ENCODE results near the gene PPP1CA.
A peak's percentile ranks its signal among the peaks of the same experiment; 100 is the strongest.

The PPP1CA gene

GRCh38 chr11:67397536-67397935, 4.1 kb downstream of the PPP1CA start:
- no peaks in the 10 kb centered on the region for H3K9me3 ChIP-seq (ENCODE audit: control extremely low read depth in 1 of 5, control insufficient read depth in 4 of 5, insufficient read depth in 2 of 5, low read depth in 1 of 5, low read length in 4 of 5)
- WGBS (ENCODE audit: insufficient coverage), result 86% methylated on average over 6 of the region's 6 CpGs
- peak overlapping the region in 1 of 2 experiments; percentile 61 for H3K27ac ChIP-seq (ENCODE audit: insufficient read depth in 1 of 2, low read depth in 1 of 2, low read length in 2 of 2, poor library complexity in 1 of 2, severe bottlenecking in 2 of 2)
- H3K27me3 ChIP-seq (replicated peaks in 2 of 5; ENCODE audit: control insufficient read depth in 4 of 5, insufficient read depth in 5 of 5, low read length in 4 of 5), result no peaks in the 10 kb centered on the region
- peaks cover 5 to 66% (median 41%) of the 10 kb centered on the region in 4 experiments for H3K36me3 ChIP-seq (ENCODE audit: control insufficient read depth in 4 of 4, insufficient read depth in 4 of 4, low read length in 3 of 4)
- ChIA-PET CTCF (interaction anchor here (1.0 to 1.7 kb wide), 2 partner anchors 16 to 39 kb away, joined by 3 to 5 read pairs; no protein-coding TSS in a partner anchor), POLR2A (interaction anchor here (1.2 kb wide), 1 partner anchor 39 kb away, joined by 3 read pairs; no protein-coding TSS in a partner anchor)
- peak overlapping the region in 2 of 7 experiments; percentile 23 to 26 for H3K4me3 ChIP-seq (ENCODE audit: control insufficient read depth in 1 of 7, extremely low read depth in 1 of 7, insufficient read depth in 4 of 7, low read depth in 2 of 7, low read length in 6 of 7)
- DNase-seq, result peak in 1 of 3 donors; percentile 33
- peaks cover 4 to 70% (median 47%) of the 10 kb centered on the region in 4 experiments for H3K4me1 ChIP-seq (ENCODE audit: control extremely low read depth in 1 of 4, control insufficient read depth in 4 of 4, insufficient read depth in 4 of 4, low read length in 3 of 4)

DNA sequence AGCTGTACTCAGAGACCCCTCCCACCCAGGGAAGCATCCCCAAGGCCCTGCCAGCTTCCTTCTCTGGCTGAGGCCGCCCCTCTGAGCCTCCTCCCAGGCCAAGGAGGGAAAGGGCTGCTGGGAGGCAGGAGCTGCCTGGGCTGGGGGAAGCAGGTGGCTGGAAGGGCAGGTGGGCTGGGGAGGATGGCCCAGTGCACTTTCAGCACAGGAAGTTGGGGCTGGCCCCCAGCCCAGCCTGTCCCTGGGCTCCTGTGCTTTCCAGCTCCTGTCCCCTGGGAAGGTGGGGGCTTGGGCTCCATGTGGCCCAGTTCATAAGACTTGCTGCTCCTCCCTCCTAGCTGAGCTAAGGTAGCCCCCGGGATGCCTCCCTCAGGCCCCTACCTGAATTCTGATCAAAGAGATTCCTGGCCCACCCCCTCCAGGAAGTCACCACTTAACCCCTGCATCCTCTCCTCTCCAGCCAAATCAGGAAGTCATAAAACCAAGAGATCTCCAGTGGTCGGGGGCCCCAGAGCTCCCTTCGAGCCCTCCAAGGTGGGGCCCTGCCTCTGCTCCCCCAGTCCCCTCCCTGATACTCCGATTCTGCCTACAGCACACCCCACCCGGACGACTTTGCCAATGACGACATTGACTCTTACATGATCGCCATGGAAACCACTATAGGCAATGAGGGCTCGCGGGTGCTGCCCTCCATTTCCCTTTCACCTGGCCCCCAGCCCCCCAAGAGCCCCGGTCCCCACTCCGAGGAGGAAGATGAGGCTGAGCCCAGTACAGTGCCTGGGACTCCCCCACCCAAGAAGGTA, 4.9 kb downstream of the PPP1CA start:
- 4% methylated on average over 6 of the region's 13 CpGs for WGBS (ENCODE audit: insufficient coverage)
- Histone ChIP-seq H3K36me3 (ENCODE audit: control insufficient read depth in 4 of 4, insufficient read depth in 4 of 4, low read length in 3 of 4) (peaks cover 5 to 66% (median 41%) of the 10 kb centered on the region in 4 experiments), H3K27me3 (replicated peaks in 2 of 5; ENCODE audit: control insufficient read depth in 4 of 5, insufficient read depth in 5 of 5, low read length in 4 of 5) (no peaks in the 10 kb centered on the region), H3K9me3 (ENCODE audit: control extremely low read depth in 1 of 5, control insufficient read depth in 4 of 5, insufficient read depth in 2 of 5, low read depth in 1 of 5, low read length in 4 of 5) (no peaks in the 10 kb centered on the region), H3K4me1 (ENCODE audit: control extremely low read depth in 1 of 4, control insufficient read depth in 4 of 4, insufficient read depth in 4 of 4, low read length in 3 of 4) (peaks cover 0 to 67% (median 46%) of the 10 kb centered on the region in 4 experiments), H3K27ac (ENCODE audit: insufficient read depth in 1 of 2, low read depth in 1 of 2, low read length in 2 of 2, poor library complexity in 1 of 2, severe bottlenecking in 2 of 2) (peak overlapping the region in 1 of 2 experiments; percentile 61), H3K4me3 (ENCODE audit: control insufficient read depth in 1 of 7, extremely low read depth in 1 of 7, insufficient read depth in 4 of 7, low read depth in 2 of 7, low read length in 6 of 7) (peak overlapping the region in 4 of 7 experiments; percentile 6 to 53 (median 32))
- ChIA-PET CTCF (interaction anchor here (0.8 to 1.7 kb wide), 9 partner anchors 10 to 68 kb away, joined by 3 to 6 read pairs (median 3); partner anchors contain the start of gene CLCF1), POLR2A (interaction anchor here (0.9 to 1.2 kb wide), 2 partner anchors 23 to 40 kb away, joined by 3 to 4 read pairs; no protein-coding TSS in a partner anchor)
- DNase-seq, result peak in 2 of 3 donors; percentile 58 to 61

DNA sequence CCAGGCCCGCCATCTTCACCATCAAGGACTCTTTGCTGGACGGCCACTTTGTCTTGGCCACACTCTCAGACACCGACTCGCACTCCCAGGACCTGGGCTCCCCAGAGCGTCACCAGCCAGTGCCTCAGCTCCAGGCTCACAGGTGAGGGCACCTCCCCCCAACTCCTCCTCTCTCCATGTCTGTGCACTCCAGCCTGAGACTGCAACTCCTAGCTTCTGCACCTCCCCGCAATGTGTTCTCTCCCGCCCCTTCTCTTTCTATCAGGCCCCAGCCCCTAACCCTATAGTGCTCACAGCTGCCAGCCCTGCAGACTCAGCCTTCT, 5.4 kb downstream of the PPP1CA start:
- Histone ChIP-seq H3K4me3 (ENCODE audit: control insufficient read depth in 1 of 7, extremely low read depth in 1 of 7, insufficient read depth in 4 of 7, low read depth in 2 of 7, low read length in 6 of 7) (peak overlapping the region in 1 of 7 experiments; percentile 53), H3K27ac (ENCODE audit: insufficient read depth in 1 of 2, low read depth in 1 of 2, low read length in 2 of 2, poor library complexity in 1 of 2, severe bottlenecking in 2 of 2) (no peak overlapping the region), H3K36me3 (ENCODE audit: control insufficient read depth in 4 of 4, insufficient read depth in 4 of 4, low read length in 3 of 4) (peaks cover 5 to 66% (median 41%) of the 10 kb centered on the region in 4 experiments), H3K4me1 (ENCODE audit: control extremely low read depth in 1 of 4, control insufficient read depth in 4 of 4, insufficient read depth in 4 of 4, low read length in 3 of 4) (peaks cover 0 to 70% (median 49%) of the 10 kb centered on the region in 4 experiments), H3K27me3 (replicated peaks in 2 of 5; ENCODE audit: control insufficient read depth in 4 of 5, insufficient read depth in 5 of 5, low read length in 4 of 5) (no peaks in the 10 kb centered on the region), H3K9me3 (ENCODE audit: control extremely low read depth in 1 of 5, control insufficient read depth in 4 of 5, insufficient read depth in 2 of 5, low read depth in 1 of 5, low read length in 4 of 5) (no peaks in the 10 kb centered on the region)
- ChIA-PET CTCF (interaction anchor here (0.8 to 1.7 kb wide), 8 partner anchors 10 to 69 kb away, joined by 3 to 6 read pairs (median 3); partner anchors contain the start of gene CLCF1), POLR2A (interaction anchor here (0.9 kb wide), 1 partner anchor 24 kb away, joined by 4 read pairs; no protein-coding TSS in a partner anchor)
- no peak for DNase-seq
- WGBS (ENCODE audit: insufficient coverage), result 98% methylated on average over 6 of the region's 7 CpGs

DNA sequence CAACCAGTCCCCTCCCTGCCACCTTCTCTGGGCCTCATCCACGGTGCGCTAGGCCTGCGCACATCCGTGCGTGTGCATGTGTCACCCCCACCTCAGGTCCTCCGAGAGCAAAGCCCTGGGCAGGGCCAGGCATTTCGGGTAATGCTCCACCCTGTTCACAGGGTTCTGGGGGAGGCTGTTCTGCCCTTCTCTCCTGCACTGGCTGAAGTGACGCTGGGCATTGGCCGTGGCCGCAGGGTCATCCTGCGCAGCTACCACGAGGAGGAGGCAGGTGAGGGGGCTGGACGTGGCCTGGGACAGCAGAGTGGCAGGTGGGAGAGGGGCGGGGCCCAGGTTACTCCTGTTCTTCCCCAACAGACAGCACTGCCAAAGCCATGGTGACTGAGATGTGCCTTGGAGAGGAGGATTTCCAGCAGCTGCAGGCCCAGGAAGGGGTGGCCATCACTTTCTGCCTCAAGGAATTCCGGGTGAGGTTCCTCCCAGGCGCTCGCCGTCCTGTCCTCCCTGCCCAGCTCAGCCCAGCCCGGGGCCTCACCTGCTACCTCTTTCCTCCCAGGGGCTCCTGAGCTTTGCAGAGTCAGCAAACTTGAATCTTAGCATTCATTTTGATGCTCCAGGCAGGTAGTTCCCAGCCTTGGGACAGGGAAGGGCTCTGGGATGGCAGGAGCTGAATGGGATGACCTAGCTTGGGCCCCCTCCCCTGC, 6.0 kb downstream of the PPP1CA start:
- WGBS (ENCODE audit: insufficient coverage), result 98% methylated on average over 16 of the region's 19 CpGs
- Histone ChIP-seq H3K4me1 (ENCODE audit: control extremely low read depth in 1 of 4, control insufficient read depth in 4 of 4, insufficient read depth in 4 of 4, low read length in 3 of 4) (peaks cover 1 to 70% (median 49%) of the 10 kb centered on the region in 4 experiments), H3K9me3 (ENCODE audit: control extremely low read depth in 1 of 5, control insufficient read depth in 4 of 5, insufficient read depth in 2 of 5, low read depth in 1 of 5, low read length in 4 of 5) (no peaks in the 10 kb centered on the region), H3K27ac (ENCODE audit: insufficient read depth in 1 of 2, low read depth in 1 of 2, low read length in 2 of 2, poor library complexity in 1 of 2, severe bottlenecking in 2 of 2) (no peak overlapping the region), H3K4me3 (ENCODE audit: control insufficient read depth in 1 of 7, extremely low read depth in 1 of 7, insufficient read depth in 4 of 7, low read depth in 2 of 7, low read length in 6 of 7) (no peak overlapping the region), H3K27me3 (replicated peaks in 2 of 5; ENCODE audit: control insufficient read depth in 4 of 5, insufficient read depth in 5 of 5, low read length in 4 of 5) (no peaks in the 10 kb centered on the region), H3K36me3 (ENCODE audit: control insufficient read depth in 4 of 4, insufficient read depth in 4 of 4, low read length in 3 of 4) (peaks cover 5 to 66% (median 41%) of the 10 kb centered on the region in 4 experiments)
- no peak for DNase-seq
- CTCF ChIA-PET, result interaction anchor here (0.8 to 1.7 kb wide), 7 partner anchors 9 to 69 kb away, joined by 3 to 6 read pairs (median 3); no protein-coding TSS in a partner anchor
- POLR2A ChIA-PET, result no interaction called here

DNA sequence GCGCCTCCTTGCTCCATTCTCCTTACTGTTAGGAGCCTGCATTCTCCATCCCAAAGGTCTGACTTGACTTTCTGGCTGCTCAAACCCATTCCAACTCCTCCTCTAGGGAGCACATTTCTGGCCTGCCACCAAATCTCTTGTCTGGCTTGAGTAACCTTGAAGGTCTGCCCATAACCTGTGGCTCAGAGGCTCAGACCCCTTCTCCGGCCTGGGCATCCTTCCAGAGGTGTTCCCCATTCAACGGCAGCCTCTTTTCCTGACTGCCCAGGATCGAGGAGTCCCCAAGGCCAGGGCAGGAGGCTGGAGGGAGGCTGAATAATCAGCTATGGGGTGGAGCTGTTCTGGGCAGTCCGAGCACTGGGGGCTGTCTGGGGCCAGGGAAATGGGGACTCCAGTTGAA, 7.7 kb downstream of the PPP1CA start:
- H3K36me3 ChIP-seq (ENCODE audit: control insufficient read depth in 4 of 4, insufficient read depth in 4 of 4, low read length in 3 of 4), result peaks cover 3 to 52% (median 29%) of the 10 kb centered on the region in 4 experiments
- no peak overlapping the region for H3K4me3 ChIP-seq (ENCODE audit: control insufficient read depth in 1 of 7, extremely low read depth in 1 of 7, insufficient read depth in 4 of 7, low read depth in 2 of 7, low read length in 6 of 7)
- H3K27me3 ChIP-seq (replicated peaks in 2 of 5; ENCODE audit: control insufficient read depth in 4 of 5, insufficient read depth in 5 of 5, low read length in 4 of 5), result no peaks in the 10 kb centered on the region
- H3K4me1 ChIP-seq (ENCODE audit: control extremely low read depth in 1 of 4, control insufficient read depth in 4 of 4, insufficient read depth in 4 of 4, low read length in 3 of 4), result peaks cover 3 to 64% (median 39%) of the 10 kb centered on the region in 4 experiments
- H3K27ac ChIP-seq (ENCODE audit: insufficient read depth in 1 of 2, low read depth in 1 of 2, low read length in 2 of 2, poor library complexity in 1 of 2, severe bottlenecking in 2 of 2), result no peak overlapping the region
- CTCF ChIA-PET, result interaction anchor here (1.3 to 25.8 kb wide), 2 partner anchors 11 to 36 kb away, joined by 5 to 892 read pairs; partner anchors contain the start of gene POLD4
- 98% methylated on average over 5 of the region's 5 CpGs for WGBS (ENCODE audit: insufficient coverage)
- POLR2A ChIA-PET, result interaction anchor here (0.6 kb wide), 1 partner anchor 11 kb away, joined by 5 read pairs; no protein-coding TSS in a partner anchor
- no peak for DNase-seq
- H3K9me3 ChIP-seq (ENCODE audit: control extremely low read depth in 1 of 5, control insufficient read depth in 4 of 5, insufficient read depth in 2 of 5, low read depth in 1 of 5, low read length in 4 of 5), result no peaks in the 10 kb centered on the region

DNA sequence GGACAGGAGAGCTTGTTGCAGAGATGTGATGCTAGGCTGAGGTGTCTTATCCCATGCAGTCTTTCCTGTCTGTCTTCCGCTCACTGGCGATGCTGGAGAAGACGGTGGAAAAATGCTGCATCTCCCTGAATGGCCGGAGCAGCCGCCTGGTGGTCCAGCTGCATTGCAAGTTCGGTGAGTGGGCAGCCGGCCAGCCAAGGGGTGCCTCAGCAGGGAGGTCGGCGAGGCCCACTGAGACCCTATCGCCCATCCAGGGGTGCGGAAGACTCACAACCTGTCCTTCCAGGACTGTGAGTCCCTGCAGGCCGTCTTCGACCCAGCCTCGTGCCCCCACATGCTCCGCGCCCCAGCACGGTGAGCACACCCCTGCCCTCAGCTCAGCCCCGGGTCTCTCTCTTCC, 8.2 kb downstream of the PPP1CA start:
- H3K4me3 ChIP-seq (ENCODE audit: control insufficient read depth in 1 of 7, extremely low read depth in 1 of 7, insufficient read depth in 4 of 7, low read depth in 2 of 7, low read length in 6 of 7), result no peak overlapping the region
- 96% methylated on average over 18 of the region's 18 CpGs for WGBS (ENCODE audit: insufficient coverage)
- CTCF ChIA-PET, result interaction anchor here (25.8 kb wide), 1 partner anchor 35 kb away, joined by 892 read pairs; the partner anchor contains the start of gene POLD4
- no peaks in the 10 kb centered on the region for H3K27me3 ChIP-seq (replicated peaks in 2 of 5; ENCODE audit: control insufficient read depth in 4 of 5, insufficient read depth in 5 of 5, low read length in 4 of 5)
- no peaks in the 10 kb centered on the region for H3K9me3 ChIP-seq (ENCODE audit: control extremely low read depth in 1 of 5, control insufficient read depth in 4 of 5, insufficient read depth in 2 of 5, low read depth in 1 of 5, low read length in 4 of 5)
- H3K4me1 ChIP-seq (ENCODE audit: control extremely low read depth in 1 of 4, control insufficient read depth in 4 of 4, insufficient read depth in 4 of 4, low read length in 3 of 4), result peaks cover 3 to 59% (median 38%) of the 10 kb centered on the region in 4 experiments
- POLR2A ChIA-PET, result interaction anchor here (1.0 kb wide), 1 partner anchor 8 kb away, joined by 4 read pairs; the partner anchor contains the start of gene PPP1CA
- peaks cover 2 to 47% (median 23%) of the 10 kb centered on the region in 4 experiments for H3K36me3 ChIP-seq (ENCODE audit: control insufficient read depth in 4 of 4, insufficient read depth in 4 of 4, low read length in 3 of 4)
- no peak for DNase-seq
- no peak overlapping the region for H3K27ac ChIP-seq (ENCODE audit: insufficient read depth in 1 of 2, low read depth in 1 of 2, low read length in 2 of 2, poor library complexity in 1 of 2, severe bottlenecking in 2 of 2)
